K562 (cell line): Measurements from ENCODE around the gene TTLL12. TPM values are rescaled to one million over a fixed set of nuclear protein-coding genes. Genes with fewer than 3 reads are reported as not detected.
A peak's percentile ranks its signal among the peaks of the same experiment; 100 is the strongest.

Experiments
- ATAC-seq: fragments of 200-7000 bp; cut with Tn5 transposase; 3 replicates; pipeline ENCODE4 v1.9.1; 2020; ENCODE audit warnings: moderate library complexity
- BruUV-seq: library from RNA; stranded (reverse); fragments of 400-500 nt; replicated peaks from 2 replicates; lab custom pipeline; 2021; lab: Mats Ljungman, UMichigan
- CTCF ChIA-PET: fragments of 300-600 bp; formaldehyde crosslinking; extraction: SDS; loops from one replicate; lab custom pipeline; 2021; ENCODE audit warnings: low intra/inter-chr PET ratio; lab: Yijun Ruan, JAX
- POLR2A ChIA-PET: fragments of 300-600, 350-650 bp; sonication (Branson Sonifier 250); formaldehyde crosslinking; extraction: SDS; loops from one replicate; lab custom pipeline; 2021; ENCODE audit warnings: antibody characterized with exemption, inconsistent platforms; lab: Yijun Ruan, JAX
- DNase-seq, 4 experiments: peaks; one replicate each; pipeline versions ENCODE4 v3.0.0 to v3.0.0-alpha.2; 2011 to 2018; ENCODE audit warnings: low spot score in 3 of 4, mixed read lengths in 3 of 4; ENCODE audit errors: extremely low read depth in 1 of 4
- FAIRE-seq: peaks from 2 replicates; lab custom pipeline; 2011; peaks lifted over from hg19 to GRCh38; lab: Jason Lieb, UNC
- H2AFZ ChIP-seq: 2 replicates; pipeline ENCODE4 v1.6.0; 2011; ENCODE audit warnings: low read depth, low read length, control low read depth, inconsistent platforms
- H3K27ac ChIP-seq: fragments of 200-600 bp; 3 replicates; pipeline ENCODE4 v1.8.0; 2011; ENCODE audit warnings: low read depth, mild to moderate bottlenecking, control low read depth, inconsistent platforms, low read length, moderate library complexity, mixed read lengths; ENCODE audit errors: extremely low read depth
- H3K27me3 ChIP-seq, 2 experiments: fragments of 300-600 bp in 1 of 2; 2 replicates in 1 of 2; 3 replicates in 1 of 2; pipeline versions ENCODE4 v1.6.0 to v1.8.0; 2011; ENCODE audit warnings: inconsistent platforms in 2 of 2, low read length in 2 of 2, mild to moderate bottlenecking in 1 of 2, mixed read lengths in 1 of 2, moderate library complexity in 1 of 2; ENCODE audit not compliant: control insufficient read depth in 2 of 2, insufficient read depth in 2 of 2
- H3K36me3 ChIP-seq: fragments of 300-600 bp; 3 replicates; pipeline ENCODE4 v1.8.0; 2011; ENCODE audit warnings: mild to moderate bottlenecking, low read length, inconsistent platforms; ENCODE audit not compliant: control insufficient read depth, insufficient read depth
- H3K4me1 ChIP-seq, 2 experiments: fragments of 200-600 bp in 1 of 2; replicated peaks in 1 of 2; 2 replicates in 1 of 2; 3 replicates in 1 of 2; pipeline versions ENCODE4 v1.5.1 to v1.8.0; 2011; ENCODE audit warnings: inconsistent platforms in 2 of 2, low read length in 2 of 2, mild to moderate bottlenecking in 1 of 2, mixed read lengths in 1 of 2, moderate library complexity in 1 of 2; ENCODE audit not compliant: control insufficient read depth in 2 of 2, insufficient read depth in 2 of 2
- H3K4me2 ChIP-seq: 2 replicates; pipeline ENCODE4 v1.6.1; 2011; ENCODE audit warnings: low read length, control low read depth, inconsistent platforms, mixed read lengths; ENCODE audit not compliant: insufficient read depth
- H3K4me3 ChIP-seq: fragments of 200-600 bp; sonication (generic), shearing (Covaris generic); 2 replicates; pipeline ENCODE4 v1.5.1; 2016; ENCODE audit warnings: control low read depth, inconsistent platforms
- H3K79me2 ChIP-seq: fragments of 200-600 bp; 3 replicates; pipeline ENCODE4 v1.8.0; 2011; ENCODE audit warnings: low read length, inconsistent platforms; ENCODE audit not compliant: control insufficient read depth, insufficient read depth
- H3K9ac ChIP-seq, 2 experiments: 2 replicates each; pipeline versions ENCODE4 v1.6.0 to v1.6.1; 2011; ENCODE audit warnings: low read depth in 2 of 2, low read length in 2 of 2, control low read depth in 1 of 2, inconsistent platforms in 1 of 2, mild to moderate bottlenecking in 1 of 2, mixed read lengths in 1 of 2; ENCODE audit not compliant: insufficient read depth in 1 of 2
- H3K9me1 ChIP-seq: one replicate; pipeline ENCODE4 v1.6.0; 2011; ENCODE audit warnings: inconsistent platforms, mild to moderate bottlenecking, low read length, moderate library complexity; ENCODE audit not compliant: control insufficient read depth, insufficient read depth
- H3K9me3 ChIP-seq: replicated peaks from 2 replicates; pipeline ENCODE4 v1.5.1; 2011; ENCODE audit warnings: low read depth, low read length, inconsistent platforms; ENCODE audit not compliant: control insufficient read depth, insufficient read depth
- H4K20me1 ChIP-seq: replicated peaks from 2 replicates; pipeline ENCODE4 v1.6.1; 2011; ENCODE audit warnings: low read length, inconsistent platforms, mixed read lengths; ENCODE audit not compliant: control insufficient read depth, insufficient read depth
- CREB5 ChIP-seq: fragments of 250-450 bp; sonication (Bioruptor Pico); IDR thresholded peaks from 2 replicates; pipeline ENCODE4 v1.5.0; 2020; ENCODE audit warnings: mild to moderate bottlenecking
- GTF2E2 ChIP-seq: fragments of 200-800 bp; sonication (Bioruptor generic); IDR thresholded peaks from 2 replicates; pipeline ENCODE4 v1.6.1; 2016; ENCODE audit warnings: missing genetic modification characterization, missing compliant biosample characterization
- POLR2G ChIP-seq: fragments of 200-400 bp; formaldehyde crosslinking; IDR thresholded peaks from 2 replicates; pipeline ENCODE4 v1.6.1; 2017; ENCODE audit warnings: low read depth, mild to moderate bottlenecking, antibody characterized with exemption, low read length, moderate library complexity
- RBFOX2 ChIP-seq: fragments of 200-400 bp; formaldehyde crosslinking; IDR thresholded peaks from 2 replicates; pipeline ENCODE4 v1.6.1; 2017; ENCODE audit warnings: low read depth, mild to moderate bottlenecking, low read length, moderate library complexity
- WGBS: fragments of 100-300 bp; shearing (Covaris generic); methylation state at CpG from one replicate; pipeline ENCODE4 v1.1.6; 2016; ENCODE audit warnings: low coverage, mixed read lengths; ENCODE audit not compliant: insufficient coverage; ENCODE audit errors: missing lambda C conversion rate; 5-methylcytosine and 5-hydroxymethylcytosine counted together
- in situ Hi-C: fragments of 300-500 bp; cut with MboI; formaldehyde crosslinking; loops from 4 replicates; pipeline ENCODE4 v1.15.0; 2018; ENCODE audit warnings: inconsistent platforms, mixed read lengths
- intact Hi-C: fragments of 100-400 bp; cut with micrococcal nuclease; formaldehyde crosslinking; loops from 2 replicates; pipeline ENCODE4 v1.14.2; 2022
- polyA plus RNA-seq, 8 experiments: library from polyadenylated mRNA; depleted of rRNA in 4 of 8; stranded (reverse) in 5 of 8; unstranded in 3 of 8; fragments of >200 nt; fragmentation: Nextera tagmentation in 2 of 8; fragmentation: Illumina TruSeq in 1 of 8; extraction: Ambion mirVana in 2 of 8; extraction: Trizol in 1 of 8; gene quantifications; 2 replicates each; pipeline versions ENCODE4 v1.2.1 to v1.2.3, GENCODE V29; 2011 to 2014; ENCODE audit warnings: inconsistent platforms in 1 of 8, missing spikeins in 1 of 8
- total RNA-seq, 7 experiments: library from RNA; depleted of rRNA in 6 of 7; stranded (reverse); fragments of >200 nt in 6 of 7; fragmentation: Illumina TruSeq in 2 of 7; extraction: Trizol in 2 of 7; gene quantifications; 2 replicates each; pipeline versions ENCODE4 v1.2.1 to v1.2.3, GENCODE V29; 2011 to 2021; ENCODE audit warnings: low replicate concordance in 1 of 7

Gene TTLL12
- total and polyA plus RNA-seq, 9 of the 15 experiments (the other 6 are each of a cell fraction or from before 2014, with no cell fraction given): 1.3 to 128 (median 43.0) TPM

DNA sequence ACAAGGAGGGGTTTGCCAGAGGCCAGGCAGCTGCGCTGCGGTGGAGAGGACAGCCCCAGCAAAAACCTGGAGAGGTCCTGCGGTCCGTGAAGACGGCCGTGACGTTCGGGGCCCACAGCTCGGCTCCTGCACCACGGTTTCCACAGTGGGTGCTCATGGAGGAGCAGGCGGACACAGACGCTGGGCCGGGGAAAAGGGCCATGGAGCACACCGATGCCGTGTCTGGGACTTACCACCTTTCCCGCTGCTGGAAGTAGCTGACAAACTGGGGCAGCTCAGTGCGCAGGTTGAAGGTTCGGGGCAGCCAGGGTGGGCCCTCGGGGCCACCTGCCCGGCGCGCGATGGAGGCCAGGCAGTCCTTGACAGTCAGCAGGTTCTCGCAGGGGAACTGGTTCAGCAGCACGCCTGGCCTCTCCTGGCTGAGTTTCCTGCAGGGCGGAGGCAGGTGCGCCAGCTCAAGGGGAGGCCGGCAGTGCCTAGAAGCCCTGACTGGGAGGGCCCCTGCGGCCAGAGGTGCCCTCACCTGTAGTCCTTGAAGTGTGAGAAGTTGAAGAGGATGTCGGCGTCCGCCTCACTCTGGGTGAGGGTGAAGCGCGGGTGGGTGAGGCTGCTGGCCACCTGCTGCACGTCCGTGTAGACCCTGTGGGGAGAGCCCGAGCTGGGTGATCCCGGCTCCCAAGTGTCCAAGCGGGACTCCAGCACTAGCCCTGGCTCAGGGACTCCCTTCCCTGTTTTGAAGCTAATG lies 12.8 kb downstream of the TTLL12 start:
- no peak overlapping the region for H3K27ac ChIP-seq
- peaks cover 86% of the 10 kb centered on the region for H3K36me3 ChIP-seq
- no peak overlapping the region for H3K4me2 ChIP-seq
- peaks cover 0 to 14% of the 10 kb centered on the region in 2 experiments; a peak in 2 of 5 replicates for H3K4me1 ChIP-seq
- TF ChIP-seq GTF2E2 (tag) (no peak), POLR2G (peak; percentile 61), RBFOX2 (peak; percentile 46)
- no peak overlapping the region for H3K4me3 ChIP-seq
- ChIA-PET POLR2A (interaction anchor here (1.6 kb wide), 1 partner anchor 10 kb away, joined by 5 read pairs; no protein-coding TSS in a partner anchor), CTCF (no interaction called here)
- H3K9me1 ChIP-seq: no peaks in the 10 kb centered on the region
- ATAC-seq (no peak), FAIRE-seq (no peak), DNase-seq (no peak)
- in situ Hi-C loops: no loop called here
- H3K9ac ChIP-seq: no peak overlapping the region
- WGBS: 91% methylated on average over 15 of the region's 39 CpGs
- H3K27me3 ChIP-seq: no peaks in the 10 kb centered on the region
- intact Hi-C loops: no loop called here
- H3K9me3 ChIP-seq: no peaks in the 10 kb centered on the region
- no peak overlapping the region for H2AFZ ChIP-seq
- H3K79me2 ChIP-seq: no peaks in the 10 kb centered on the region
- no peaks in the 10 kb centered on the region for H4K20me1 ChIP-seq
- BruUV-seq: no TSS peak

- H3K4me3 ChIP-seq: no peak overlapping the region
- no peak for DNase-seq
- POLR2A ChIA-PET: interaction anchor here (0.6 to 1.6 kb wide), 2 partner anchors 10 to 565 kb away, joined by 3 to 5 read pairs; no protein-coding TSS in a partner anchor
- peaks cover 0 to 18% of the 10 kb centered on the region in 2 experiments; a peak in 2 of 5 replicates for H3K4me1 ChIP-seq
- no peak overlapping the region for H3K4me2 ChIP-seq
- no peaks in the 10 kb centered on the region for H3K27me3 ChIP-seq
- no peak overlapping the region for H2AFZ ChIP-seq
- BruUV-seq: no TSS peak
- peaks cover 86% of the 10 kb centered on the region for H3K36me3 ChIP-seq
- H3K9me3 ChIP-seq: no peaks in the 10 kb centered on the region
- in situ Hi-C loops: no loop called here
- intact Hi-C loops: no loop called here
- TF ChIP-seq POLR2G: peak; percentile 18; the same call in 1 of the 2 replicates
- no peak for TF ChIP-seq CREB5
- WGBS: 90% methylated on average over 2 of the region's 9 CpGs
- no peaks in the 10 kb centered on the region for H3K9me1 ChIP-seq
- H3K27ac ChIP-seq: no peak overlapping the region
- no peak for ATAC-seq
- no peaks in the 10 kb centered on the region for H3K79me2 ChIP-seq
- FAIRE-seq: no peak
- H3K9ac ChIP-seq: no peak overlapping the region
- CTCF ChIA-PET: no interaction called here
- H4K20me1 ChIP-seq: no peaks in the 10 kb centered on the region
Observed at GRCh38 chr22:43173566-43173965, 13.4 kb downstream of the TTLL12 start.
